NOMO-1 treated with DMSO at 0.1 percent for 48 hours (cell line): Measurements from ENCODE around the gene PTPRC.

Experiments
- DNase-seq: peaks from one replicate; lab custom pipeline; 2025; ENCODE audit not compliant: unreplicated experiment; lab: John Stamatoyannopoulos, UW

The PTPRC gene

DNA sequence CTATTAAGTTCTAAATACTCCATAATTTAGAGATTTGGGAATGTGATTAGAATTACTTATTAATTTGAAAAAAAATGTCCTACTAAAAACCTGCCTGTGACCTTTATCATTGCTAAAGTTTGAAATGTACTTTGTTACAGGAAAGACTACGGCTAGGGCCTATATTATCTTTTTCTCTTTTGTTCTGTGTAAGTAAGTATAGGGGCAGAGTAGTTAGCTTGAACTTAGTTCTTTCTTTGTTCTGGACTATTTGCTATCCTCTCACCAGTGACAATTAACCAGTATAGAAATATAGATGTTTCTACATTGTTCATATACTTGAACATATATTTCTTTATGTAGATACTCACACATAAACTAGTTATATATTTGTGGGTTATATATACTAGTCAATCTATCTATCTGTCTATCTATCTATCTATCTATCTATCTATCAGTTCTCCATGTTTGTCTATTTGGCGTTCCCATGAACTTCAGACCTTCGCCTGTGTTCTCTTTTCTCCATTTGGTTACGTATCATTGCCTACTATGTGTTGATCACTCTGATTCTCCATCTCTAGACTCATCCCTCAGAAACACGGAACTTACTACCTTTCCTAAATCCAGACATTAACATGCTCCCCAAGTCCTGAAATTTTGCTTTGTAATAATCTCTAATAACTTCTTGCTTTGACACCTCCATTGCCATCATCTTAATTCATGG, 3.3 kb downstream of the PTPRC start:
- DNase-seq, result no peak

GRCh38 chr1:198642983-198643382, 4.1 kb downstream of the PTPRC start:
- DNase-seq, result no peak

DNA sequence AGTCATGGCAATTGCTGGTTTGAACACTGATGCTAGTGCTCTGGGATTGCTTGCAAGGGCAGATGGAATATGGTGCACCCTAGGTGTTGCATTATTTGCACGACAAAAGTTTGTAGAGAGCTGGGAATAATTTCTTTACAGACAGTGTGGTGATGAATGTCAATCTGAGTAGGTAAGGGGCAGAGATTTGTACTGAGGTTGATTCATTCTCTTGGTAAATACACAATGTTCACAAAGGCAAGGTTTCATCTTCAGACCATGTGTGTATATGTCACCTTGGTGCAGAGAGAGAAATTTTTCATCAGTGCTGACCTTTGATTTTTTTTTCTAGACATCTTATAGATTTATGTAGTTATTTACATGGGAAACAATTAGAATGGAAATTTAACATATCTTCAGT, 5.0 kb downstream of the PTPRC start:
- DNase-seq, result no peak

- no peak for DNase-seq
Observed at GRCh38 chr1:198647055-198647454, 8.2 kb downstream of the PTPRC start.

DNA sequence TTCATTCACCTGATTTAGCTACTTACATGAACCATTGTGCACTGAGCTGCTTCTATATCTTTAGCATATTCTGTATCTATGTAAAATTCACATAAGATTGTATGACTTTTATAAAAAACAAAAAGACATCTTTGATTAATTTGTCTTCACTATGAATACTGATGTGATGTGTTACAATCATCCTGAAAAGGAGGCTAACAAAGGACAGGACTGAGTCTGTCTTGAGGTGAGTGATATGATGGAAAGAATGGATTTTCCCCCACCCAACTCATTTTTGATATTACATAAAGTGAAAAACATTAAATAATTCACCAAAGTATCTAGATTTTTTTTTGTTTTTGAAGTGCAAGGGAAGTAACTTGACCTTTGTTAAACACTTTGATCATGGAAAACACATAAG, 9.8 kb downstream of the PTPRC start:
- DNase-seq, result no peak

GRCh38 chr1:198649232-198649967, 10.6 kb downstream of the PTPRC start:
- no peak for DNase-seq

DNA sequence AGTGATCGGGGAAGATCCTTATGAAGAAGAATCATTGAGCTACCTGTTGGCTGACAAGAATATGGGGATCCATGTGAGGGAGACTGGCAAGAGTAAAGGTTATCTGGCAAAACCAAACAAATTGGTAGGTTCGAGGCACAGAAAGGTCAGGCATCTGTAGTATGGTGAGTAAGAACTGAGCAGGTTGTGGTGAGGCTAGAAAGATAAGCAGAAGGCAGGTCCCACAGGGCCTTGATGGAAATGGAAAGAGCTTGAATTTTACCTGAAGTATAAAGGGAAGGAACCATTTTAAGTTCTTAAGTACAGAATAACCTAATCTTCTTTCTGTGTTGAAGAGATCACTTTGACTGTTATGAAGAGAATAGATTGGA, 11.1 kb downstream of the PTPRC start:
- DNase-seq, result no peak

DNA sequence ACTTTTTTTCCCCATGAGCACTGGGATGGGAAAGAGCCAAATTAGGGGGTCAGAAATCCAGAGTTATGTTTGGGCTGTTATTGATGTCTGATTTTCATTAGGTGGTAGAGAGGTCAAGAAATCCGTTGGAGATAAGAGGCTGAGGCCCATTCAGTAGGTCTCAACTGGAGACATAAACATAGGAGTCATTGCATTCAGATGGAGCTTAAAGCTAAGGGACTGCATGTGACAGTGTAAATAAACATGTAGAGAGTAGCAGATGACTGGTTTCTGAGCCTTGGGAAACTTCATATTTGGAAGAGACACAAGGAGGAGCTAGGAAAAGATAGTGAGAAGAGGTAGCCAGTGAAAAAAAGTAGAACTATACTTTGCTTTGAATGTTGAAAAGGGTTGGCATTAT, 11.7 kb downstream of the PTPRC start:
- DNase-seq, result no peak

- peak; percentile 61 for DNase-seq
Observed at GRCh38 chr1:198651650-198652400, 13.0 kb downstream of the PTPRC start.

DNA sequence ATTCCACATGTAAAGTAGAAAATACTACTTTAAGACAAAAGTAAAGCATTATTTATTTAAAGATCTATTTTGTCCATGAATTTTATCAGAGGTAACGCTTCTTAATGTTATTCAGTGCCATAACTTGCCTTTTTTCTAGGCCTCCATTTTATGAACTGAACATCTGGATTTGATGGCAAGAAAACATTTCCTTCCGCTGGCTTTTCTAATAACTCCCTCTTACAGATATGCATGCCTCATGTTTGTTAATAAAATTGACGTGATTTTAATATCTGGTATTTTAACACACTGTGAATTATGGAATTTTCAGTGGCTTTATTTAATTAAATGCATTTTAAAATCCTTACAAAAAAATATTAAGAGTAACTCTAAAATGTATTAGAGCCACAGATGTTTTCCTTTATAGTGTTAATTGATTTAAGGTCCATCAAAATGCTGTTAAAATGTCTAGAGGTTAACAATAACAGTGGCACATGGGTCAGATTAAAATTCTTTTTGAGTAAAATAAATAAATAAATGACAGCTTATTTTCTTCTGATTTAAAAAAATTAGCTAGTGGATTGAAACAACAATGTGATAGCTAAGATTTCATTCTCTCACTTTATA, 15.1 kb downstream of the PTPRC start:
- no peak for DNase-seq

DNA sequence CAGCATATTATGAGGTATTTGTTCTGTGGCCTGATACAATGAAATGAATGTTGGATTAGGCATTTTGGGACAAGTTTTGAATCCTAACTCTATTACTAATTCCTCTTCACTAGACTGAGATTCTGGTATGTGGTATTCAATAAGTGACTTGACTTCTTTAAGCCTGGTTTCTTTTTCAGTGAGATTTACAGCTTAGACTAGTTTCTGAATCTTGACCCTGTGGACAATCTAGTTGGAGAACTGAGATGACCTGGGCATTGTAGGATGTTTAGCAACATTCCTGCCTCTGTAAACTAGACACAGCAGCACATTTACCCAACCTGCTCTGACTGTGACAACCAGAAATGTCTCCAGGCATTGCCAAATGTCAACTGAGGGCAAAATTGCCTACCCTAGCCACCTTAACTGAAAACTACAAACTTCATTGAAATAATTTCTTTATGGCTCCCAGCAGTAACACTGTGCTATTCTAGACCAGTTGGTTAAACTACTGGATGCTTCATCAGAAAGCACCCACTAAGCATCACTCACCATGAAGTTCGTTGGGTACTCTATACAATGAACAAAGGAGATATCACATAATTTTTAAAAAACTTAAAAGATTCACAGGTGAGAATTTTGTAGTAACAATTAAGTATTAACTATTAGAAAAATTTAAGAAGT, 16.8 kb downstream of the PTPRC start:
- no peak for DNase-seq

GRCh38 chr1:198656500-198656932, 17.7 kb downstream of the PTPRC start:
- peak; percentile 21 for DNase-seq

- DNase-seq, result peak; percentile 88
Observed at GRCh38 chr1:198657550-198658064, 18.8 kb downstream of the PTPRC start.

- DNase-seq, result no peak
Observed at GRCh38 chr1:198660341-198661261, 21.8 kb downstream of the PTPRC start.

GRCh38 chr1:198662821-198663220, 24.0 kb downstream of the PTPRC start:
- DNase-seq, result no peak

- DNase-seq, result peak; percentile 77
Observed at GRCh38 chr1:198664068-198664788, 25.4 kb downstream of the PTPRC start.

- no peak for DNase-seq
Observed at GRCh38 chr1:198667186-198667585, 28.3 kb downstream of the PTPRC start.

- no peak for DNase-seq
Observed at GRCh38 chr1:198667807-198668206, 29.0 kb downstream of the PTPRC start.
